Spleen (tissue), 11 donors: ENCODE results near the gene FLNB. TPM values are rescaled to one million over a fixed set of nuclear protein-coding genes. Genes with fewer than 3 reads are reported as not detected.

Experiments used
- DNase-seq: peaks from one replicate; pipeline ENCODE4 v3.0.0-alpha.2; 2020
- H3K27ac ChIP-seq, 8 donors: fragments of 200-600 bp; sonication (generic) in 7 of 8; 1 replicate in 4 of 8; 2 replicates in 4 of 8; pipeline versions ENCODE4 v1.5.0 to v1.8.0; 2016 to 2021; ENCODE audit warnings: inconsistent platforms in 4 of 8, mild to moderate bottlenecking in 4 of 8, moderate library complexity in 1 of 8
- H3K27me3 ChIP-seq, 7 donors: fragments of 200-600 bp; sonication (generic) in 6 of 7; replicated peaks in 1 of 7; 1 replicate in 4 of 7; 2 replicates in 3 of 7; pipeline versions ENCODE4 v1.5.0 to v1.8.0; 2016 to 2021; ENCODE audit warnings: inconsistent platforms in 3 of 7, mild to moderate bottlenecking in 1 of 7
- H3K36me3 ChIP-seq, 6 donors: fragments of 200-600 bp; sonication (generic) in 5 of 6; 1 replicate in 4 of 6; 2 replicates in 2 of 6; pipeline versions ENCODE4 v1.5.0 to v1.8.0; 2016 to 2021; ENCODE audit warnings: inconsistent platforms in 2 of 6
- H3K4me1 ChIP-seq, 6 donors: fragments of 200-600 bp; sonication (generic) in 5 of 6; 1 replicate in 3 of 6; 2 replicates in 3 of 6; pipeline versions ENCODE4 v1.5.0 to v1.8.0; 2016 to 2021; ENCODE audit warnings: inconsistent platforms in 3 of 6
- H3K4me3 ChIP-seq, 8 donors: fragments of 200-600 bp; sonication (generic) in 7 of 8; 1 replicate in 4 of 8; 2 replicates in 4 of 8; pipeline versions ENCODE4 v1.5.0 to v1.8.0; 2016 to 2021; ENCODE audit warnings: inconsistent platforms in 4 of 8, mild to moderate bottlenecking in 4 of 8, moderate library complexity in 2 of 8
- H3K9me3 ChIP-seq, 8 donors: fragments of 200-600 bp; sonication (generic) in 7 of 8; 1 replicate in 4 of 8; 2 replicates in 4 of 8; pipeline versions ENCODE4 v1.5.0 to v1.8.0; 2016 to 2021; ENCODE audit warnings: inconsistent platforms in 4 of 8
- CTCF ChIP-seq, 11 experiments: fragments of 200-600 bp in 7 of 11; fragments of 450-650 bp in 4 of 11; sonication (generic) in 4 of 11; IDR thresholded peaks in 8 of 11; conservative IDR thresholded peaks in 3 of 11; 1 replicate in 7 of 11; 2 replicates in 4 of 11; pipeline versions ENCODE4 v1.4.0 to v1.8.0; 2016 to 2021; ENCODE audit warnings: antibody characterized with exemption in 11 of 11, inconsistent platforms in 4 of 11, mild to moderate bottlenecking in 1 of 11
- POLR2A ChIP-seq, 3 donors: fragments of 450-650 bp; IDR thresholded peaks; one replicate each; pipeline ENCODE4 v1.5.1; 2017; ENCODE audit warnings: antibody characterized with exemption in 3 of 3, mild to moderate bottlenecking in 1 of 3
- POLR2AphosphoS5 ChIP-seq, 3 donors: sonication (generic); formaldehyde crosslinking; IDR thresholded peaks; one replicate each; pipeline ENCODE4 v1.5.1; 2017; ENCODE audit warnings: antibody characterized with exemption in 3 of 3
- WGBS, 5 donors: extraction: QIAGEN DNeasy Blood & Tissue Kit in 3 of 5; methylation state at CpG; one replicate each; pipeline versions ENCODE4 v1.1.5 to v1.1.7; 2013 to 2018; 5-methylcytosine and 5-hydroxymethylcytosine counted together
- intact Hi-C: fragments of 100-400 bp; cut with DNase I; formaldehyde crosslinking; loops from one replicate; pipeline ENCODE4 v1.15.0; 2023; ENCODE audit warnings: low total_unique reads
- polyA plus RNA-seq, 3 donors: library from polyadenylated mRNA; stranded (reverse); fragments of 200-250 nt; gene quantifications; one replicate each; pipeline ENCODE4 v1.2.1, GENCODE V29; 2013
- total RNA-seq, 7 donors: library from RNA; depleted of rRNA in 3 of 7; stranded (reverse); fragments of >200 nt in 3 of 7; fragmentation: NEBNext Ultra II Directional in 4 of 7; extraction: Animal tissue kit (Norgen Biotek cat#: 25700) in 4 of 7; gene quantifications; one replicate each; pipeline versions ENCODE4 v1.1.0 to v1.2.1, GENCODE V29; 2016 to 2021
- donor health status: healthy with polysubstance abuse.
- donor health status: DM: no; HTN: no; CAD: no; lungs with moderate emphysema.
- donor health status: DM: no; HTN: no; CAD: no.
- donor health status: Bipolar disorder and iron deficiency.
- donor health status: healthy.
- donor health status: DM: no; HTN: no; CAD: no.
- donor health status: DM: yes; HTN: yes; CAD: no.

FLNB gene
- total and polyA plus RNA-seq, 10 donors: 38.9 to 163 (median 96.7) TPM

GRCh38 chr3:58129041-58129770 is 121.0 kb downstream of the FLNB start:
- Histone ChIP-seq H3K27ac (no peak overlapping the region), H3K9me3 (no peaks in the 10 kb centered on the region), H3K36me3 (peaks cover 0 to 100% (median 47%) of the 10 kb centered on the region in 6 donors), H3K4me1 (peaks cover 0 to 3% (median 0%) of the 10 kb centered on the region in 6 donors), H3K4me3 (no peak overlapping the region), H3K27me3 (no peaks in the 10 kb centered on the region)
- WGBS, 5 donors: 70 to 74% (median 72%) methylated on average over 10 of the region's 10 CpGs
- intact Hi-C loops: no loop called here
- TF ChIP-seq CTCF (IDR thresholded peaks at IDR 0.05 in 8 of 11, conservative IDR thresholded peaks at IDR 0.05 in 3 of 11): no peak
- TF ChIP-seq POLR2A (IDR thresholded peaks at IDR 0.05): no peak
- TF ChIP-seq POLR2AphosphoS5 (IDR thresholded peaks at IDR 0.05): no peak
- no peak for DNase-seq

DNA sequence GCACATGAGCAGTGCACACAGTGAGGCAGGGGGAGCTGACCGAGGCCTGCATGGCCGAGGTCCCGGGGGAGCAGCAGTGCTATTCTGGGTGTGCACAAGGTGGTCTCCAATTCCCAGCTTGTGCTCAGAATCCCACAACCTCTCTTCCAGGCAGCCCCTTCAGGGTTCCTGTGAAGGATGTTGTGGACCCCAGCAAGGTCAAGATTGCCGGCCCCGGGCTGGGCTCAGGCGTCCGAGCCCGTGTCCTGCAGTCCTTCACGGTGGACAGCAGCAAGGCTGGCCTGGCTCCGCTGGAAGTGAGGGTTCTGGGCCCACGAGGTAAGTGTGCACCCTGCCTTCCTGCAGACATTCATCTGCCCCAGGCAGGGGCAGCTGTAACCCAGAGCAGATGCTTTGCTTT is 122.4 kb downstream of the FLNB start:
- no peak for TF ChIP-seq POLR2A (IDR thresholded peaks at IDR 0.05)
- TF ChIP-seq POLR2AphosphoS5 (IDR thresholded peaks at IDR 0.05): no peak
- no peak for TF ChIP-seq CTCF (IDR thresholded peaks at IDR 0.05 in 8 of 11, conservative IDR thresholded peaks at IDR 0.05 in 3 of 11)
- H3K36me3 ChIP-seq: peaks cover 0 to 100% (median 41%) of the 10 kb centered on the region in 6 donors
- no peak overlapping the region for H3K4me3 ChIP-seq
- peaks cover 0 to 3% (median 0%) of the 10 kb centered on the region in 6 donors for H3K4me1 ChIP-seq
- intact Hi-C loops: no loop called here
- H3K27me3 ChIP-seq: no peaks in the 10 kb centered on the region
- peak overlapping the region in 1 of 8 donors; percentile 11 for H3K27ac ChIP-seq
- H3K9me3 ChIP-seq: no peaks in the 10 kb centered on the region
- no peak for DNase-seq
- 92 to 100% (median 93%) methylated on average over 8 to 11 of the region's 11 CpGs for WGBS, 5 donors

DNA sequence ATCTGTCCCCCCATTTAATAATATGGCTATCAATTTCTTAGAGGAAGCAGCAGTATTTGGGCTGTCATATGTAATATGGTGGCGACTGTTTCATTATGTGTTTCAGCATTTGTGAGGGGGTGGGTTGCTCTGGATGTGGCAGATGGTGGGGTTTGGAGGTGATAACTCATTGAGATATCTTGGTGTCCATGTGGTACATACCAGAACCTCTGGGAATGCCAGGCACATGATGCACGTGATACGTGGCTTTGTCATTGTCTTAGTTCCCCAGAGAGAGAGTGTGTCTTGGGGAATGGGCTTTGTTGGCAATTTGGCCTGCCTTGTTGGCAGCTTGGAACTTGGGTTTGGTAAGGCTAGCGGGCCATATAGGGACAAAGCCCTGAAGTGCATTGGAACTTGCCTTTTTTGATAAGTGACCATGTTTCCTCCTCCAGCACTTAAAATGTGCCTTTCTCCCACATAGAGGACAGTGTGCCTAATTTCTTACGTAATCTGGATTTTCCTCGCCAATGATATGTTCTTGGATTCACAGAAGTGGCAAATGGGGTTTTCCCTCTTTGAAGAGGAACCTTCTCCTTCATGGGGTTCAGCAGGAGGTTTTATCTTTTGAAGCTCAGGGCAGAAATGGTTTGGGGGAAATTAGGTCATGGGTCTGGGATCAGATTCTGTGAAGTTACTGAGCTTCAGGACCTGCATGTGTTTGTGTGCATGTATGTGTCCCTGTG is 123.0 kb downstream of the FLNB start:
- intact Hi-C loops: no loop called here
- no peak overlapping the region for H3K4me3 ChIP-seq
- peaks cover 0 to 100% (median 42%) of the 10 kb centered on the region in 6 donors for H3K36me3 ChIP-seq
- H3K4me1 ChIP-seq: peaks cover 0 to 3% (median 0%) of the 10 kb centered on the region in 6 donors
- H3K9me3 ChIP-seq: no peaks in the 10 kb centered on the region
- WGBS, 5 donors: 82 to 91% (median 88%) methylated on average over 6 of the region's 6 CpGs
- no peak for TF ChIP-seq CTCF (IDR thresholded peaks at IDR 0.05 in 8 of 11, conservative IDR thresholded peaks at IDR 0.05 in 3 of 11)
- TF ChIP-seq POLR2AphosphoS5 (IDR thresholded peaks at IDR 0.05): no peak
- no peak for TF ChIP-seq POLR2A (IDR thresholded peaks at IDR 0.05)
- H3K27ac ChIP-seq: peak overlapping the region in 1 of 8 donors; percentile 11
- no peaks in the 10 kb centered on the region for H3K27me3 ChIP-seq
- DNase-seq: no peak

DNA sequence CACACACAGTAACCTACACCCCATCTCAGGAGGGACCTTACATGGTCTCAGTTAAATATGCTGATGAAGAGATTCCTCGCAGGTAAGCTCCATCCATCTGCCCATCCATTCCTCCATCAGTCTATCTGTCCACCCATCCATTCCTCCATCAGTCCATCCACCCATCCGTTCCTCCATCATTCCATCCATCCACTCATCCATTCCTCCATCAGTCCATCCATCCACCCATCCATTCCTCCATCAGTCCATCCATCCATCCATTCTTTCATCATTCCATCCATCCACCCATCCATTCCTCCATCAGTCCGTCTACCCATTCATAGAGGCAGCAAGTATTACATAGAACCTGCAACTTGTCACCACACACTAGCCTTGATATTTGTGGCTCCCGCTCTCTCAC is 124.6 kb downstream of the FLNB start:
- intact Hi-C loops: no loop called here
- 96 to 99% (median 98%) methylated on average over 4 of the region's 4 CpGs for WGBS, 5 donors
- Histone ChIP-seq H3K27me3 (no peaks in the 10 kb centered on the region), H3K27ac (no peak overlapping the region), H3K9me3 (no peaks in the 10 kb centered on the region), H3K4me3 (no peak overlapping the region), H3K36me3 (peaks cover 0 to 100% (median 45%) of the 10 kb centered on the region in 6 donors), H3K4me1 (peaks cover 0 to 3% (median 0%) of the 10 kb centered on the region in 6 donors)
- no peak for TF ChIP-seq CTCF (IDR thresholded peaks at IDR 0.05 in 8 of 11, conservative IDR thresholded peaks at IDR 0.05 in 3 of 11)
- no peak for DNase-seq
